HG02642 (cell line): Measurements from ENCODE around the gene HERPUD1.
"Not testable (repeated sequence)": the region's sequence is repeated elsewhere in the genome, so short reads cannot be mapped to it uniquely, and the experiment has no call there.

ENCODE experiments used
- ATAC-seq: cut with Tn5 transposase; IDR thresholded peaks from one replicate; pipeline ENCODE4 v1.9.1; 2021; ENCODE audit warnings: mild to moderate bottlenecking; ENCODE audit not compliant: unreplicated experiment, poor library complexity

The HERPUD1 gene

DNA sequence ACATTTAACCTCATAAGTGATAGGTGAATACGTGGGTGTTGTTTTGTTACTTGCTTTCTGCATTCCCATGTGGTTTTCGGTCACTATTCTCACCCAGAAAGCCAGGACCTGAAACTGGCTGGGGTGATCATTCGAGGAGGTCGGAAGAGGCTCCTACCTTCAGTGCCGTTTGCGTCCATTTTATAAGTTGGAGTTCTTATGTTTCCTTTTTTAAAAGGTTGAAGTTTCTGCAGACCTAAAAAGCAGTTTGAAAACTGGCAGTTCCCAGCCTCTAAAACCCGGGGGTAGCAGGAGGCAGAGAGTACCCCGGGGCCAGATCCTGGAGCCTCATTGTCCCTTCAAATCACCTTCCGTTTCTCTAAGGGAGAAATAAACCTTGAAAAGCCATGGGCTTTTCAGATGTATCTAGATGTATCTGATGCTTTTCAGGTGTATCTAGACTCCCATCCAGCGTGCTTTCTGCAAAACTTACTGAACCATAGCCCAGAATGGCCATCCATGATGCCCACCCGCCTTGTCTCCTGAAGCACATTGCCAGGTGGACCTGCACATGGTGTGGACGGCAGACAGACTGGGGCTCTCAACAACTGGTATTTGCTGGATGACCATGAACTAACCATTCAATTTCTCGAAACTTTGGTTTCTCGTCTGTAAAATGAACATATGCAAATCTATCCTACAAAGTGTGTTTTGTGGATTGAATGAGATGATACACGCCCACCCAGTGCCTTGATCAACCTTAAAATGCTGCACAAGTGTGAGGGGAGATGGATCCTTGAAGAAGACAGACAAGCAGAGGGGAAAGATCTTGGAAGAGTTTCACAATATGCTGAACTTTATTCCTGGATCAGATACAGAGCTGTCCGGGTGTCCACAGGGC is 58.7 kb downstream of the HERPUD1 start:
- no peak for ATAC-seq

DNA sequence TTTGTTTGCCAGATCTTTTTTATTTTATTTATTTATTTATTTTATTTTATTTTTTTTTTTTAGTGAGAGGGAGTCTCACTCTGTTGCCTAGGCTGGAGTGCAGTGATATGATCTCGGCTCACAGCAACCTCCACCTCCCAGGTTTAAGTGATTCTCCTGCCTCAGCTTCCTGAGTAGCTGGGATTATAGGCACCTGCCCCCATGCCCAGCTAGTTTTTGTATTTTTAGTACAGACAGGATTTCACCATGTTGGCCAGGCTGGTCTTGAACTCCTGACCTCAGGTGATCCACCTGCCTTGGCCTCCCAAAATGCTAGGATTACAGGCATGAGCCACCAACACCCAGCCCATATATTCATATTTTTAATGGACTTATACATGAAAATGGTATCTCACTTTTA is 60.5 kb downstream of the HERPUD1 start:
- not testable (repeated sequence) for ATAC-seq

DNA sequence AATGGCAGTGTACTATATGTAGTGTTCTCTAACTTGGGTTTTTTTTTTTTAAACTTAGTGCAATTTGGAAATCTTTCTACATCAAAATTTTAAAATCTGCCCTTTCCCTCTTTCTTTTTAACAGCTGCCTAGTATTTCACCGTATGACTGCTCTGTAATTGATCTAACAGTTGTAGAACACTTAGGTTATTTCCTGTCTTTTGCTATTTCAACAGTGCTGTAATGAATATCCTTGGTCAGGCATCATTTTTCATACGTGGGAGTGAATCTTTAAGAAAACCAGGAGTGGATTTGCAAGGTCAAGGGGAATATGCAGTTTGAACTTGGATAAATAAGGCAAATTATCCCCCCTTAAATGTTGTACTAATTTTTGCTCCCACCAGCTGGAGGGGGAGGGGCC is 61.3 kb downstream of the HERPUD1 start:
- ATAC-seq: no peak

DNA sequence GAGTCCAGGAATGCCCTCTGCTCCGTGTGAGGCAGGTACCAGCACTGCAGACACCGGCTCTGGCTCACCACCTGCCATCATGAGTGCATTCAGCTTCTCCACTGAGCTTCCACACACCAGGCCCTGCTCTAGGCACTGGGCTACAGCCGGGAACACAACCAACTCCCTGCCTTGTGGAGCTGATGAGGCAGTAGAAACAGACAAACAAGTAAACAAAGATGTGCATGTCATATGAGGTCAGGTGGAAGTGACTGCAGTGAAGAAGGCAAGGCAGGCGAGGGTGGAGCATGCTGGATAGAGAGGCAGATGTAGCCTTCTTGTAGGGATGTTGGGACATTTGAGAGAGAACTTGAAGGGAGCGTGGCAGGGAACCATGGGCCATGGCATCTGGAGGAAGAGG is 62.4 kb downstream of the HERPUD1 start:
- ATAC-seq: no peak
